ENCODE results near the gene PF4V1. TPM values are rescaled to one million over a fixed set of nuclear protein-coding genes. Genes with fewer than 3 reads are reported as not detected.

PF4V1 gene
- total and polyA plus RNA-seq, 10 donors: 0.67 to 12.3 (median 2.3) TPM

GRCh38 chr4:73860181-73860580 lies 7.1 kb downstream of the PF4V1 start:
- Histone ChIP-seq H3K27me3 (replicated peaks in 1 of 7) (no peaks in the 10 kb centered on the region), H3K4me3 (no peak overlapping the region), H3K27ac (peak overlapping the region in 6 of 8 donors; percentile 2 to 56 (median 33)), H3K9me3 (no peaks in the 10 kb centered on the region), H3K36me3 (no peaks in the 10 kb centered on the region), H3K4me1 (peaks cover 0 to 13% (median 0%) of the 10 kb centered on the region in 6 donors)
- TF ChIP-seq POLR2A (IDR thresholded peaks at IDR 0.05): no peak
- no peak for TF ChIP-seq CTCF (IDR thresholded peaks at IDR 0.05 in 8 of 11, conservative IDR thresholded peaks at IDR 0.05 in 3 of 11)
- no peak for TF ChIP-seq POLR2AphosphoS5 (IDR thresholded peaks at IDR 0.05)
- 61 to 69% (median 66%) methylated on average over 4 of the region's 4 CpGs for WGBS, 5 donors
- no peak for DNase-seq
- intact Hi-C loops (cut with DNase I; ENCODE audit: low total_unique reads): no loop called here

- Histone ChIP-seq H3K36me3 (no peaks in the 10 kb centered on the region), H3K4me3 (no peak overlapping the region), H3K27me3 (replicated peaks in 1 of 7) (no peaks in the 10 kb centered on the region), H3K27ac (peak overlapping the region in 4 of 8 donors; percentile 29 to 56 (median 46)), H3K9me3 (no peaks in the 10 kb centered on the region), H3K4me1 (peaks cover 0 to 17% (median 1%) of the 10 kb centered on the region in 6 donors)
- WGBS, 5 donors: 63 to 82% (median 72%) methylated on average over 3 of the region's 3 CpGs
- DNase-seq: no peak
- TF ChIP-seq POLR2AphosphoS5 (IDR thresholded peaks at IDR 0.05) (no peak), CTCF (IDR thresholded peaks at IDR 0.05 in 8 of 11, conservative IDR thresholded peaks at IDR 0.05 in 3 of 11) (no peak), POLR2A (IDR thresholded peaks at IDR 0.05) (no peak)
- intact Hi-C loops (cut with DNase I; ENCODE audit: low total_unique reads): no loop called here
Observed at GRCh38 chr4:73860917-73861316, 7.8 kb downstream of the PF4V1 start.

GRCh38 chr4:73862322-73862721 lies 9.2 kb downstream of the PF4V1 start:
- Histone ChIP-seq H3K4me1 (peaks cover 0 to 20% (median 1%) of the 10 kb centered on the region in 6 donors), H3K27ac (no peak overlapping the region), H3K27me3 (replicated peaks in 1 of 7) (peaks cover 0 to 4% (median 0%) of the 10 kb centered on the region in 7 donors), H3K4me3 (no peak overlapping the region), H3K9me3 (no peaks in the 10 kb centered on the region), H3K36me3 (no peaks in the 10 kb centered on the region)
- TF ChIP-seq CTCF (IDR thresholded peaks at IDR 0.05 in 8 of 11, conservative IDR thresholded peaks at IDR 0.05 in 3 of 11): no peak
- TF ChIP-seq POLR2A (IDR thresholded peaks at IDR 0.05): no peak
- no peak for TF ChIP-seq POLR2AphosphoS5 (IDR thresholded peaks at IDR 0.05)
- DNase-seq: no peak
- intact Hi-C loops (cut with DNase I; ENCODE audit: low total_unique reads): no loop called here
- WGBS, 5 donors: 84 to 97% (median 91%) methylated on average over 1 of the region's 1 CpG

GRCh38 chr4:73864365-73864764 lies 11.3 kb downstream of the PF4V1 start:
- intact Hi-C loops (cut with DNase I; ENCODE audit: low total_unique reads): no loop called here
- peak overlapping the region in 4 of 8 donors; percentile 11 to 48 (median 28) for H3K27ac ChIP-seq
- peaks cover 0 to 37% (median 5%) of the 10 kb centered on the region in 6 donors for H3K4me1 ChIP-seq
- H3K36me3 ChIP-seq: no peaks in the 10 kb centered on the region
- no peak for TF ChIP-seq POLR2A (IDR thresholded peaks at IDR 0.05)
- TF ChIP-seq CTCF (IDR thresholded peaks at IDR 0.05 in 8 of 11, conservative IDR thresholded peaks at IDR 0.05 in 3 of 11): no peak
- no peak for TF ChIP-seq POLR2AphosphoS5 (IDR thresholded peaks at IDR 0.05)
- no peak for DNase-seq
- H3K9me3 ChIP-seq: no peaks in the 10 kb centered on the region
- 78 to 89% (median 84%) methylated on average over 2 of the region's 2 CpGs for WGBS, 5 donors
- H3K4me3 ChIP-seq: no peak overlapping the region
- H3K27me3 ChIP-seq (replicated peaks in 1 of 7): peaks cover 0 to 21% (median 6%) of the 10 kb centered on the region in 7 donors
